HG03175 (cell line): ENCODE data around the gene RNU7-1.

Experiments
- ATAC-seq: cut with Tn5 transposase; IDR thresholded peaks from one replicate; pipeline ENCODE4 v1.9.1; 2021; ENCODE audit warnings: mild to moderate bottlenecking, moderate library complexity; ENCODE audit not compliant: unreplicated experiment

The RNU7-1 gene

GRCh38 chr12:6952121-6952862 is 8.7 kb downstream of the RNU7-1 start:
- ATAC-seq: no peak

GRCh38 chr12:6952863-6953441 is 9.3 kb downstream of the RNU7-1 start:
- ATAC-seq: no peak

GRCh38 chr12:6953442-6954315 is 10.1 kb downstream of the RNU7-1 start:
- peak; percentile 48 for ATAC-seq

GRCh38 chr12:6954316-6955107 is 10.9 kb downstream of the RNU7-1 start:
- ATAC-seq: no peak

GRCh38 chr12:6955108-6956020 is 11.7 kb downstream of the RNU7-1 start:
- ATAC-seq: no peak

GRCh38 chr12:6956021-6956727 is 12.6 kb downstream of the RNU7-1 start:
- ATAC-seq: no peak

- no peak for ATAC-seq
Observed at GRCh38 chr12:6957151-6957701, 13.6 kb downstream of the RNU7-1 start.

- ATAC-seq: no peak
Observed at GRCh38 chr12:6957741-6958608, 14.4 kb downstream of the RNU7-1 start.

GRCh38 chr12:6958609-6959057 is 15.0 kb downstream of the RNU7-1 start:
- no peak for ATAC-seq

- ATAC-seq: peak; percentile 62
Observed at GRCh38 chr12:6959058-6959804, 15.6 kb downstream of the RNU7-1 start.

GRCh38 chr12:6959805-6960592 is 16.4 kb downstream of the RNU7-1 start:
- no peak for ATAC-seq

- no peak for ATAC-seq
Observed at GRCh38 chr12:6960593-6961277, 17.1 kb downstream of the RNU7-1 start.

GRCh38 chr12:6961278-6961694 is 17.7 kb downstream of the RNU7-1 start:
- ATAC-seq: no peak

GRCh38 chr12:6961695-6962284 is 18.2 kb downstream of the RNU7-1 start:
- ATAC-seq: no peak

- ATAC-seq: no peak
Observed at GRCh38 chr12:6962285-6963015, 18.8 kb downstream of the RNU7-1 start.
